Cardiac fibroblast (primary cell): ENCODE measurements around the gene ANKS6.

Experiments used
- DNase-seq, 2 donors: peaks; one replicate each; pipeline versions ENCODE4 v3.0.0 to v3.0.0-alpha.2; 2010; ENCODE audit warnings: low read depth in 2 of 2
- H3K4me3 ChIP-seq, 2 donors: replicated peaks in 1 of 2; 1 replicate in 1 of 2; 2 replicates in 1 of 2; pipeline ENCODE4 v1.5.1; 2011; ENCODE audit warnings: low read depth in 2 of 2, low read length in 2 of 2, mild to moderate bottlenecking in 2 of 2, moderate library complexity in 1 of 2
- CTCF ChIP-seq: IDR thresholded peaks from one replicate; pipeline ENCODE4 v1.5.1; 2011; ENCODE audit warnings: low read depth, mild to moderate bottlenecking, low read length, inconsistent platforms

The ANKS6 gene

GRCh38 chr9:98818764-98819163 lies 22.4 kb upstream of the ANKS6 start:
- H3K4me3 ChIP-seq, result no peak overlapping the region
- DNase-seq, result no peak
- no peak for TF ChIP-seq CTCF

DNA sequence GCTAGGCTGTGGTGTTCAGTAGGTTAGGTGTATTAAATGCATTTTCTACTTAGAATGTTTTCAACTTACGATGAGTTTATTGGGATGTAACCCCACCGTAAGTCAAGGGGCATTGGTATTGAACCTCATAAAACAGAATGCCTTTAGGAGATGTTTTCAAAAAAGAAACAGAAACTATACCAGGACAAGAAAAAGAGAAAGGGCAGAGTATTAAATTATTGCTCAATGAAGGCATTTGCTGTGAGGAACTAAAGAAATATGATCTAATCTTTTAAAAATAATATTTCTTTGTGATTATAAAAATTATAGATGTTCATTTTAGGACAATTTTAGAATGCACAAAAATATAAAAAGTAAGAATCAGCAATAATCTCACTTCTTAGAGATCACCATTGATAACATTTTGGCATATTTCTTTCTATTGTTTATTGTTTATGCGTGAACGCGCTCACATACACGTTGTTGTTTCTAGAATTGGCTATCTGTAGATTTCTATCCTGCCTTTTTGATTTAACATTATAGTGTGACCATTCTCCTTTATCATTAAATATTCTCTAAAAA lies 19.1 kb upstream of the ANKS6 start:
- H3K4me3 ChIP-seq, result no peak overlapping the region
- DNase-seq, result no peak
- no peak for TF ChIP-seq CTCF

DNA sequence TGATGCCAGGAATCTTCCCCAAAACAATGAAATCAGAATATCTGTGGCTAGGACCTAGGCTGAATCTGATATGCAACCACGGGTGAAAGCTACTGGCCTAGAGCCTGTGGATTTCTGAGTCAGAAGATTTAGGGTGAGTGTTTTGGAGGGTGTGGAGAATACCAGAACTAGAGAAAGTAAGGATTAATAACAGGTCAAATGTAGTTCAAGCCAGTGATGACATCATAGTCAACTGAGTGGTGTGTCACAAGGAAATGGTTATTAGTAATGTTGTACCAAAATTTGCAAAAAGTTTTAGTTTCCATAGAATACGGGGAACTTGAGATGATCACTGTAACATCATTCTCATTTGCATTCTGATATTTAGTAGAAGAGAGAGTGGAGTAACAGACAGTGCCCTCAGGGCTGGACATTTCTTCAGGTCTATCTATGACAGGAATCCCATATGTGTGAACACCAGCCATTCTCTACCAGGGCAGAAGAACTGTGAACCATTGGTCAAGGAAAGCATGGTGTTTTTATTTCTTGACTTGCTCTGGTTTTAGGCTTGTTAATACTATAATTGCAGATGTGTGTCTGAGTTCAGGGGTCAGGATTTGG lies 14.8 kb upstream of the ANKS6 start:
- DNase-seq, result peak; percentile 73 to 93
- no peak for TF ChIP-seq CTCF
- no peak overlapping the region for H3K4me3 ChIP-seq

GRCh38 chr9:98810102-98810842 lies 13.9 kb upstream of the ANKS6 start:
- peak in 1 of 2 donors; percentile 32 for DNase-seq
- no peak for TF ChIP-seq CTCF
- H3K4me3 ChIP-seq, result no peak overlapping the region

DNA sequence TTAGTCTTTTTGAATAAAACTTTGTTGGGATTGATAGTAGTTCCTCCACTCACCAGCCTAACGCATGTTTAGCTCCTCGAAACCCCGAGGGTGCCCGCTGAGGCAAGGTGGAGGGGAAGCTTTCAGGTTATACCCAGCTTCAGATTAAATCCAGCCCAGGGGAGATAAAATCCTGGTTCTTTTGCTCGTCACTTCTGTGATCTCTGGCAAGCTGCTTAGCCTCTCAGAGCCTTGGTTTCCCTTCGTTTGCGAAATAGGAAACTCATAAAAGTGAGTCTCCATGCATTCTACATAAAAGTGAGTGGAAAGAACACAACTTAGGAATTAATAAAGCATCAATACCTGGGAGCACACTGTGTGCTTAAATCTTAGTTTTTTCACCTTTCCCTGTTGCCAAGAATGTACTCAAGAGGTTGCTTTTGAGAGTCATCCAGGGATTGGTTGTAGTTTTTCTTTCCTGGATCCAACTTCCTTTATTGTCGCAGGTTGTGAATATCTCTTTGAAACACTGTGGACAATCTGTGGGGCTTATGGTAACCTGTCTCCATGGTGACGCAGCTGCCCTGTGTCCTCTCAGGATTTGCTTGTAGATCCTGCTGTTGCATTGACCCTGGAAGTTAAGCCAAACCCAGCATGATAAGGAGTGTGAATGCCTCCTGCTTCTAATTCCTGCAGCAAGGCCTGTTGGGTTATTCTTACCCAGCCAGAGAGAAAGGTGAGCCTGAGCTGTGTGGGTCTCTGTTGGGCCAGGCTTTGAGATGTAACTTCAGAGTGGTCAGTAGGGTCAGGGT lies 13.2 kb upstream of the ANKS6 start:
- no peak overlapping the region for H3K4me3 ChIP-seq
- peak in 1 of 2 donors; percentile 33 for DNase-seq
- no peak for TF ChIP-seq CTCF

GRCh38 chr9:98808875-98809274 lies 12.5 kb upstream of the ANKS6 start:
- no peak for TF ChIP-seq CTCF
- H3K4me3 ChIP-seq, result no peak overlapping the region
- no peak for DNase-seq
